Globus pallidus (tissue), 1 donor: Measurements from ENCODE around the gene ZBTB42.

ENCODE experiments used
- DNase-seq: peaks from one replicate; pipeline ENCODE4 v3.0.0-alpha.2; 2015; ENCODE audit warnings: low spot score

Gene ZBTB42

GRCh38 chr14:104782808-104783139 lies 18.1 kb upstream of the ZBTB42 start:
- DNase-seq, result no peak

GRCh38 chr14:104783484-104784217 lies 17.2 kb upstream of the ZBTB42 start:
- no peak for DNase-seq

GRCh38 chr14:104784218-104784568 lies 16.7 kb upstream of the ZBTB42 start:
- no peak for DNase-seq

GRCh38 chr14:104784846-104785707 lies 15.8 kb upstream of the ZBTB42 start:
- DNase-seq, result no peak

GRCh38 chr14:104785708-104786080 lies 15.2 kb upstream of the ZBTB42 start:
- no peak for DNase-seq

GRCh38 chr14:104786091-104786586 lies 14.8 kb upstream of the ZBTB42 start:
- no peak for DNase-seq

GRCh38 chr14:104786726-104787675 lies 13.9 kb upstream of the ZBTB42 start:
- DNase-seq, result no peak

- DNase-seq, result no peak
Observed at GRCh38 chr14:104787736-104788135, 13.2 kb upstream of the ZBTB42 start.

GRCh38 chr14:104788161-104788818 lies 12.6 kb upstream of the ZBTB42 start:
- no peak for DNase-seq

- no peak for DNase-seq
Observed at GRCh38 chr14:104788873-104789663, 11.8 kb upstream of the ZBTB42 start.

GRCh38 chr14:104789752-104790743 lies 10.9 kb upstream of the ZBTB42 start:
- no peak for DNase-seq

GRCh38 chr14:104791425-104791824 lies 9.5 kb upstream of the ZBTB42 start:
- no peak for DNase-seq

- no peak for DNase-seq
Observed at GRCh38 chr14:104792101-104792884, 8.6 kb upstream of the ZBTB42 start.

GRCh38 chr14:104792945-104793702 lies 7.8 kb upstream of the ZBTB42 start:
- DNase-seq, result no peak

- DNase-seq, result no peak
Observed at GRCh38 chr14:104793703-104793959, 7.3 kb upstream of the ZBTB42 start.

- no peak for DNase-seq
Observed at GRCh38 chr14:104794099-104794498, 6.8 kb upstream of the ZBTB42 start.

GRCh38 chr14:104794631-104794992 lies 6.3 kb upstream of the ZBTB42 start:
- DNase-seq, result no peak

- no peak for DNase-seq
Observed at GRCh38 chr14:104794993-104795780, 5.7 kb upstream of the ZBTB42 start, which contains the start of gene AKT1. Gene AKT1 (minus strand): TSS chr14:104795748. CDS start chr14:104792643, 3,105 bp downstream.
